Activated CD8-positive, alpha-beta memory T cell treated with anti-CD3 and anti-CD28 coated beads for 1 hour (primary cell): ENCODE measurements around the gene XRCC1.
"Not testable (repeated sequence)": the region's sequence is repeated elsewhere in the genome, so short reads cannot be mapped to it uniquely, and the experiment has no call there.

Experiments used
- DNase-seq, 2 donors: peaks; one replicate each; pipeline ENCODE4 v3.0.0-alpha.2; 2020; ENCODE audit warnings: low read depth in 1 of 2; ENCODE audit errors: extremely low read depth in 1 of 2

XRCC1 gene

GRCh38 chr19:43599635-43600295, 24.4 kb upstream of the XRCC1 start:
- no peak for DNase-seq

GRCh38 chr19:43598445-43599240, 23.3 kb upstream of the XRCC1 start:
- DNase-seq, result no peak

- no peak for DNase-seq
Measured at GRCh38 chr19:43597876-43598275, 22.5 kb upstream of the XRCC1 start.

GRCh38 chr19:43596842-43597461, 21.6 kb upstream of the XRCC1 start:
- no peak for DNase-seq

GRCh38 chr19:43595999-43596841, 20.9 kb upstream of the XRCC1 start, which contains the start of the genes IRGQ and ZNF576:
IRGQ (minus strand) TSS chr19:43596134; CDS start chr19:43595338, 796 bp downstream.
ZNF576 (plus strand) TSS chr19:43596595; CDS start chr19:43597109, 514 bp downstream.
- DNase-seq, result peak; percentile 100

GRCh38 chr19:43595605-43595998, 20.3 kb upstream of the XRCC1 start:
- no peak for DNase-seq

GRCh38 chr19:43594710-43595604, 19.6 kb upstream of the XRCC1 start:
- DNase-seq, result peak in 1 of 2 donors; percentile 57

GRCh38 chr19:43594081-43594697, 18.9 kb upstream of the XRCC1 start:
- DNase-seq, result no peak

GRCh38 chr19:43592800-43593350, 17.5 kb upstream of the XRCC1 start:
- DNase-seq, result no peak

GRCh38 chr19:43591904-43592772, 16.8 kb upstream of the XRCC1 start:
- DNase-seq, result no peak

- DNase-seq, result no peak
Measured at GRCh38 chr19:43589678-43590077, 14.4 kb upstream of the XRCC1 start.

GRCh38 chr19:43589277-43589676, 13.9 kb upstream of the XRCC1 start:
- DNase-seq, result no peak

- DNase-seq, result not testable (repeated sequence)
Measured at GRCh38 chr19:43587029-43587428, 11.7 kb upstream of the XRCC1 start.

GRCh38 chr19:43586346-43586745, 11.0 kb upstream of the XRCC1 start:
- no peak for DNase-seq

GRCh38 chr19:43584484-43584883, 9.2 kb upstream of the XRCC1 start:
- no peak for DNase-seq

GRCh38 chr19:43582495-43582894, 7.2 kb upstream of the XRCC1 start:
- no peak for DNase-seq

GRCh38 chr19:43581467-43581866, 6.1 kb upstream of the XRCC1 start:
- DNase-seq, result no peak

GRCh38 chr19:43578787-43579186, 3.5 kb upstream of the XRCC1 start:
- no peak for DNase-seq
